GM18517 (cell line): Measurements from ENCODE around the gene DMAC1.

Experiments used
- ATAC-seq: cut with Tn5 transposase; IDR thresholded peaks from one replicate; pipeline ENCODE4 v1.9.1; 2021; ENCODE audit warnings: mild to moderate bottlenecking, moderate library complexity; ENCODE audit not compliant: unreplicated experiment

The DMAC1 gene

GRCh38 chr9:7799234-7799943 lies at the start of gene DMAC1:
DMAC1 (minus strand) TSS chr9:7799778; CDS start chr9:7799734, 44 bp downstream.
- ATAC-seq: peak; percentile 85

- no peak for ATAC-seq
Measured at GRCh38 chr9:7849362-7849761, 49.8 kb upstream of the DMAC1 start.

- no peak for ATAC-seq
Measured at GRCh38 chr9:7848498-7848897, 48.9 kb upstream of the DMAC1 start.

GRCh38 chr9:7844242-7844641 lies 44.7 kb upstream of the DMAC1 start:
- ATAC-seq: no peak

GRCh38 chr9:7841831-7842230 lies 42.3 kb upstream of the DMAC1 start:
- ATAC-seq: no peak

GRCh38 chr9:7834531-7834930 lies 35.0 kb upstream of the DMAC1 start:
- ATAC-seq: no peak

GRCh38 chr9:7828334-7828733 lies 28.8 kb upstream of the DMAC1 start:
- no peak for ATAC-seq

GRCh38 chr9:7827792-7828191 lies 28.2 kb upstream of the DMAC1 start:
- ATAC-seq: no peak

- no peak for ATAC-seq
Measured at GRCh38 chr9:7827056-7827455, 27.5 kb upstream of the DMAC1 start.

GRCh38 chr9:7823651-7824050 lies 24.1 kb upstream of the DMAC1 start:
- ATAC-seq: no peak

- no peak for ATAC-seq
Measured at GRCh38 chr9:7819984-7820383, 20.4 kb upstream of the DMAC1 start.

- no peak for ATAC-seq
Measured at GRCh38 chr9:7816021-7816420, 16.4 kb upstream of the DMAC1 start.

GRCh38 chr9:7813030-7813429 lies 13.5 kb upstream of the DMAC1 start:
- ATAC-seq: no peak

- ATAC-seq: no peak
Measured at GRCh38 chr9:7811677-7812076, 12.1 kb upstream of the DMAC1 start.

GRCh38 chr9:7802666-7803065 lies 3.1 kb upstream of the DMAC1 start:
- ATAC-seq: no peak

GRCh38 chr9:7799944-7800285 lies 337 bp upstream of the DMAC1 start:
- no peak for ATAC-seq

GRCh38 chr9:7794196-7794595 lies 5.4 kb downstream of the DMAC1 start:
- ATAC-seq: no peak

GRCh38 chr9:7791394-7791793 lies 8.2 kb downstream of the DMAC1 start:
- ATAC-seq: no peak

GRCh38 chr9:7790819-7791182 lies 8.8 kb downstream of the DMAC1 start:
- no peak for ATAC-seq

- no peak for ATAC-seq
Measured at GRCh38 chr9:7790022-7790818, 9.4 kb downstream of the DMAC1 start.

GRCh38 chr9:7788772-7789171 lies 10.8 kb downstream of the DMAC1 start:
- ATAC-seq: no peak

GRCh38 chr9:7785813-7786212 lies 13.8 kb downstream of the DMAC1 start:
- no peak for ATAC-seq

- no peak for ATAC-seq
Measured at GRCh38 chr9:7784472-7784871, 15.1 kb downstream of the DMAC1 start.
